Karpas-422 (cell line): Measurements from ENCODE around the gene HAUS7. TPM values are rescaled to one million over a fixed set of nuclear protein-coding genes. Genes with fewer than 3 reads are reported as not detected.

Experiments used
- DNase-seq: peaks from one replicate; pipeline ENCODE4 v3.0.0-alpha.2; 2015
- H2AFZ ChIP-seq: fragments of 200-600 bp; sonication (generic); 2 replicates; pipeline ENCODE4 v1.6.1; 2014; ENCODE audit warnings: antibody characterized with exemption, low read length, mixed read lengths
- H3K27ac ChIP-seq: fragments of 200-600 bp; sonication (generic); 2 replicates; pipeline ENCODE4 v1.5.1; 2014; ENCODE audit warnings: mild to moderate bottlenecking, low read length, moderate library complexity
- H3K27me3 ChIP-seq: fragments of 200-600 bp; sonication (generic); 2 replicates; pipeline ENCODE4 v1.6.1; 2014; ENCODE audit warnings: low read length, mixed read lengths
- H3K36me3 ChIP-seq: fragments of 200-600 bp; sonication (generic); 2 replicates; pipeline ENCODE4 v1.6.1; 2014; ENCODE audit warnings: low read length, mixed read lengths; ENCODE audit not compliant: insufficient read depth
- H3K4me1 ChIP-seq: fragments of 200-600 bp; sonication (generic); 2 replicates; pipeline ENCODE4 v1.6.1; 2014; ENCODE audit warnings: mild to moderate bottlenecking, low read length, mixed read lengths
- H3K4me2 ChIP-seq: fragments of 200-600 bp; sonication (generic); 2 replicates; pipeline ENCODE4 v1.6.1; 2014; ENCODE audit warnings: low read length, low read depth, mild to moderate bottlenecking; ENCODE audit not compliant: poor library complexity, severe bottlenecking
- H3K4me3 ChIP-seq: fragments of 200-600 bp; sonication (generic); 2 replicates; pipeline ENCODE4 v1.5.1; 2014; ENCODE audit warnings: mild to moderate bottlenecking, antibody characterized with exemption, low read length, mixed read lengths
- H3K79me2 ChIP-seq: fragments of 200-600 bp; sonication (generic); 2 replicates; pipeline ENCODE4 v1.6.1; 2014; ENCODE audit warnings: mild to moderate bottlenecking, low read length, mixed read lengths
- H3K9ac ChIP-seq: fragments of 200-600 bp; sonication (generic); 2 replicates; pipeline ENCODE4 v1.6.0; 2014; ENCODE audit warnings: low read length
- H3K9me2 ChIP-seq: fragments of 200-600 bp; sonication (generic), shearing (Covaris generic); replicated peaks from 2 replicates; pipeline ENCODE4 v1.6.0; 2014; ENCODE audit warnings: mild to moderate bottlenecking, low read length, moderate library complexity; ENCODE audit not compliant: insufficient read depth
- H3K9me3 ChIP-seq: fragments of 300-700, 200-600 bp; sonication (generic); 2 replicates; pipeline ENCODE4 v1.6.1; 2014; ENCODE audit warnings: low read length, mixed read lengths
- H4K20me1 ChIP-seq: fragments of 200-600 bp; sonication (generic); 2 replicates; pipeline ENCODE4 v1.6.1; 2014; ENCODE audit warnings: mild to moderate bottlenecking, antibody characterized with exemption, low read length, low read depth; ENCODE audit not compliant: insufficient read depth
- total RNA-seq: library from RNA; depleted of rRNA; stranded (reverse); fragments of >200 nt; shearing (Covaris generic); gene quantifications from 2 replicates; pipeline ENCODE4 v1.2.3, GENCODE V29; 2014; ENCODE audit warnings: low replicate concordance; rRNA removed

The HAUS7 gene
- total RNA-seq = 36.2 and 47.6 TPM in 2 replicates

- Histone ChIP-seq H3K79me2 (peaks cover 27% of the 10 kb centered on the region), H2AFZ (no peak within 1 kb of the TSS; the same call in 1 of the 2 replicates), H3K9ac (peak within 1 kb of the TSS; percentile 91), H4K20me1 (no peaks in the 10 kb centered on the region; the same call in 1 of the 2 replicates), H3K9me2 (no peaks in the 10 kb centered on the region), H3K36me3 (no peaks in the 10 kb centered on the region), H3K4me3 (peak within 1 kb of the TSS; percentile 89), H3K27me3 (no peaks in the 10 kb centered on the region), H3K4me1 (peaks cover 3% of the 10 kb centered on the region; the same call in 1 of the 2 replicates), H3K4me2 (peak within 1 kb of the TSS; percentile 74), H3K27ac (no peak within 1 kb of the TSS), H3K9me3 (no peaks in the 10 kb centered on the region)
- peak; percentile 94 for DNase-seq
Measured at GRCh38 chrX:153470411-153471363, at the start of gene HAUS7. HAUS7 (minus strand) TSS chrX:153470576; CDS start chrX:153470557, 19 bp downstream.

GRCh38 chrX:153519569-153520286, 49.4 kb upstream of the HAUS7 start:
- H3K27me3 ChIP-seq = no peaks in the 10 kb centered on the region
- H3K4me1 ChIP-seq = no peaks in the 10 kb centered on the region
- H3K79me2 ChIP-seq = no peaks in the 10 kb centered on the region
- DNase-seq = no peak
- H3K4me3 ChIP-seq = no peak overlapping the region
- no peaks in the 10 kb centered on the region for H3K9me3 ChIP-seq
- H3K27ac ChIP-seq = no peak overlapping the region
- H2AFZ ChIP-seq = no peak overlapping the region
- no peak overlapping the region for H3K9ac ChIP-seq
- no peak overlapping the region for H3K4me2 ChIP-seq
- H3K9me2 ChIP-seq = no peaks in the 10 kb centered on the region
- no peaks in the 10 kb centered on the region for H4K20me1 ChIP-seq
- H3K36me3 ChIP-seq = no peaks in the 10 kb centered on the region

GRCh38 chrX:153517946-153518834, 47.8 kb upstream of the HAUS7 start:
- no peak overlapping the region for H3K4me2 ChIP-seq
- H3K9me3 ChIP-seq = no peaks in the 10 kb centered on the region
- H3K9me2 ChIP-seq = no peaks in the 10 kb centered on the region
- DNase-seq = no peak
- H4K20me1 ChIP-seq = no peaks in the 10 kb centered on the region
- no peaks in the 10 kb centered on the region for H3K27me3 ChIP-seq
- no peaks in the 10 kb centered on the region for H3K79me2 ChIP-seq
- no peak overlapping the region for H3K9ac ChIP-seq
- H3K36me3 ChIP-seq = no peaks in the 10 kb centered on the region
- no peaks in the 10 kb centered on the region for H3K4me1 ChIP-seq
- H3K4me3 ChIP-seq = no peak overlapping the region
- no peak overlapping the region for H3K27ac ChIP-seq
- H2AFZ ChIP-seq = no peak overlapping the region

- no peaks in the 10 kb centered on the region for H3K27me3 ChIP-seq
- no peaks in the 10 kb centered on the region for H3K36me3 ChIP-seq
- no peak for DNase-seq
- H2AFZ ChIP-seq = no peak within 1 kb of the TSS
- H3K4me2 ChIP-seq = no peak within 1 kb of the TSS
- no peak within 1 kb of the TSS for H3K27ac ChIP-seq
- H3K9ac ChIP-seq = no peak within 1 kb of the TSS
- H3K9me2 ChIP-seq = no peaks in the 10 kb centered on the region
- no peaks in the 10 kb centered on the region for H3K79me2 ChIP-seq
- no peaks in the 10 kb centered on the region for H3K4me1 ChIP-seq
- H4K20me1 ChIP-seq = no peaks in the 10 kb centered on the region
- H3K4me3 ChIP-seq = no peak within 1 kb of the TSS
- H3K9me3 ChIP-seq = no peaks in the 10 kb centered on the region
Measured at GRCh38 chrX:153517423-153517822, 47.0 kb upstream of the HAUS7 start, which contains the start of gene ATP2B3. ATP2B3 (plus strand) TSS chrX:153517642; CDS start chrX:153536248, 18,606 bp downstream.

GRCh38 chrX:153516073-153516472, 45.7 kb upstream of the HAUS7 start:
- DNase-seq = no peak
- Histone ChIP-seq H3K36me3 (no peaks in the 10 kb centered on the region), H3K79me2 (no peaks in the 10 kb centered on the region), H3K9me3 (no peaks in the 10 kb centered on the region), H3K4me3 (no peak overlapping the region), H3K4me2 (no peak overlapping the region), H3K4me1 (no peaks in the 10 kb centered on the region), H3K27me3 (no peaks in the 10 kb centered on the region), H2AFZ (no peak overlapping the region), H3K9me2 (no peaks in the 10 kb centered on the region), H3K27ac (no peak overlapping the region), H3K9ac (no peak overlapping the region), H4K20me1 (no peaks in the 10 kb centered on the region)

- Histone ChIP-seq H3K4me3 (no peak overlapping the region), H3K36me3 (no peaks in the 10 kb centered on the region), H3K27ac (no peak overlapping the region), H3K79me2 (no peaks in the 10 kb centered on the region), H4K20me1 (no peaks in the 10 kb centered on the region), H3K9ac (no peak overlapping the region), H3K27me3 (no peaks in the 10 kb centered on the region), H3K4me2 (no peak overlapping the region), H2AFZ (no peak overlapping the region), H3K9me3 (no peaks in the 10 kb centered on the region), H3K4me1 (no peaks in the 10 kb centered on the region), H3K9me2 (no peaks in the 10 kb centered on the region)
- no peak for DNase-seq
Measured at GRCh38 chrX:153515435-153515834, 45.1 kb upstream of the HAUS7 start.

GRCh38 chrX:153514259-153514658, 43.9 kb upstream of the HAUS7 start:
- no peak overlapping the region for H3K4me3 ChIP-seq

More at GRCh38 chrX:153514259-153514658, 43.9 kb upstream of the HAUS7 start:
- no peak overlapping the region for H3K9ac ChIP-seq
- no peak for DNase-seq
- no peaks in the 10 kb centered on the region for H3K79me2 ChIP-seq
- no peaks in the 10 kb centered on the region for H3K9me3 ChIP-seq
- no peaks in the 10 kb centered on the region for H3K9me2 ChIP-seq
- H4K20me1 ChIP-seq = no peaks in the 10 kb centered on the region
- H3K27me3 ChIP-seq = no peaks in the 10 kb centered on the region
- no peak overlapping the region for H3K4me2 ChIP-seq
- H3K36me3 ChIP-seq = no peaks in the 10 kb centered on the region
- H3K27ac ChIP-seq = no peak overlapping the region
- H2AFZ ChIP-seq = no peak overlapping the region
- no peaks in the 10 kb centered on the region for H3K4me1 ChIP-seq
